Lung (tissue), 12 donors: ENCODE results near the gene MDM4. TPM values are rescaled to one million over a fixed set of nuclear protein-coding genes. Genes with fewer than 3 reads are reported as not detected.
A peak's percentile ranks its signal among the peaks of the same experiment; 100 is the strongest.

Source experiments
- ATAC-seq: fragments of 200-7000 bp; cut with Tn5 transposase; one replicate; pipeline ENCODE4 v1.9.1; 2020; ENCODE audit warnings: moderate number of reproducible peaks; ENCODE audit not compliant: insufficient read depth, low FRiP score
- DNase-seq, 3 donors: peaks; one replicate each; pipeline ENCODE4 v3.0.0-alpha.2; 2013 to 2017
- H3K27ac ChIP-seq, 2 donors: one replicate each; pipeline ENCODE4 v1.5.1; 2013; ENCODE audit warnings: mild to moderate bottlenecking in 2 of 2, moderate library complexity in 2 of 2, control low read depth in 1 of 2, inconsistent platforms in 1 of 2, low read depth in 1 of 2, low read length in 1 of 2
- H3K27me3 ChIP-seq, 3 donors: one replicate each; pipeline ENCODE4 v1.5.1; 2013; ENCODE audit warnings: low read length in 2 of 3; ENCODE audit not compliant: control insufficient read depth in 3 of 3, insufficient read depth in 3 of 3
- H3K36me3 ChIP-seq, 4 donors: one replicate each; pipeline ENCODE4 v1.5.1; 2013; ENCODE audit warnings: low read length in 4 of 4, mild to moderate bottlenecking in 1 of 4, moderate library complexity in 1 of 4; ENCODE audit not compliant: control insufficient read depth in 4 of 4, insufficient read depth in 4 of 4
- H3K4me1 ChIP-seq, 5 donors: one replicate each; pipeline ENCODE4 v1.5.1; 2013; ENCODE audit warnings: low read length in 5 of 5, mild to moderate bottlenecking in 2 of 5, moderate library complexity in 1 of 5; ENCODE audit not compliant: control insufficient read depth in 5 of 5, insufficient read depth in 5 of 5
- H3K4me3 ChIP-seq: one replicate; pipeline ENCODE4 v1.5.1; 2013; ENCODE audit warnings: mild to moderate bottlenecking, control low read depth, moderate library complexity
- H3K9ac ChIP-seq, 2 donors: one replicate each; pipeline ENCODE4 v1.5.1; 2013; ENCODE audit warnings: low read length in 2 of 2, control low read depth in 1 of 2; ENCODE audit not compliant: insufficient read depth in 1 of 2
- H3K9me3 ChIP-seq, 4 donors: one replicate each; pipeline ENCODE4 v1.5.1; 2013; ENCODE audit warnings: low read length in 3 of 4, mild to moderate bottlenecking in 1 of 4, moderate library complexity in 1 of 4; ENCODE audit not compliant: control insufficient read depth in 4 of 4, insufficient read depth in 3 of 4
- WGBS, 2 donors: extraction: QIAGEN DNeasy Blood & Tissue Kit; methylation state at CpG; one replicate each; pipeline ENCODE4 v1.1.7; 2013; 5-methylcytosine and 5-hydroxymethylcytosine counted together
- polyA plus RNA-seq, 2 donors: library from polyadenylated mRNA; stranded (reverse); fragments of 200-250 nt; gene quantifications; one replicate each; pipeline ENCODE4 v1.2.1, GENCODE V29; 2013
- total RNA-seq, 2 donors: library from RNA; depleted of rRNA in 1 of 2; stranded (reverse); fragments of >200 nt in 1 of 2; gene quantifications; one replicate each; pipeline ENCODE4 v1.2.1, GENCODE V29; 2014 to 2021
- TF ChIP-seq, protein P1 (sequence below): IDR thresholded peaks from 2 replicates; pipeline ENCODE4 v1.5.1; 2012; ENCODE audit warnings: mild to moderate bottlenecking; ENCODE audit errors: control extremely low read depth, extremely low read depth
- donor health status: control.
- donor health status: control.
- donor health status: Bipolar disorder and iron deficiency.
- donor health status: healthy.
- donor health status: DM: yes; HTN: yes; CAD: no.

Gene MDM4
- total and polyA plus RNA-seq, 4 donors: 5.6 to 138 (median 38.9) TPM

DNA sequence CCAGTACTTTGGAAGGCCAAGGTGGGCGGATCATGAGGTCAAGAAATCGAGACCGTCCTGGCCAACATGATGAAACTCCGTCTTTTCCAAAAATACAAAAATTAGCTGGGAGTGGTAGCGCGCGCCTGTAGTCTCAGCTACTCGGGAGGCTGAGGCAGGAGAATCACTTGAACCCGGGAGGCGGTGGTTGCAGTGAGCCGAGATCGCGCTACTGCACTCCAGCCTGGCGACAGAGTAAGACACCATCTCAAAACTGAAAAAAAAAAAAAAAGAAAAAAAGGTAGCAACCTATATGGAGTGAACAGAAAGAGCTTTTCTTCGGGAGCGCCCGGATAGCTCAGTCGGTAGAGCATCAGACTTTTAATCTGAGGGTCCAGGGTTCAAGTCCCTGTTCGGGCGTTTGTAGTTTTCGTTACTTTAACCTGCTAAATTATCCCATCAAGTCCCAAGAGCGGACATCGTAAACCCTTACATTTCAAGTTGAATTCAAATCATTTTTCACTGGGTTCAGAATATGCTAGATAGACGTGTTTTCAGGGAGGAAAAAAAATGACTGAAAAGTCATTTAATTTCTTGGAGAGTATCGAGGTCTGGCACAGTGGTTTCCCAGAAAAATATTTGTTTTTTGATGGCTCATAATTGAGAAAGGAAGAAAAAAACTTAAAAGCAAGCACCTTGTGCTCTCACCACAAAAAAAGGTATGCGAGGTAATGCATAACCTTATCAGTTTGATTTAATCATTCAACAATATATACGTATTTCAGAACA lies 9.8 kb upstream of the MDM4 start:
- ATAC-seq (peak; percentile 88), DNase-seq (peak; percentile 85 to 95 (median 91))
- H3K9ac ChIP-seq: peak overlapping the region in 1 of 2 donors; percentile 47
- no peaks in the 10 kb centered on the region for H3K27me3 ChIP-seq
- no peaks in the 10 kb centered on the region for H3K36me3 ChIP-seq
- H3K4me3 ChIP-seq: peak overlapping the region; percentile 35
- TF ChIP-seq, protein P1, sequence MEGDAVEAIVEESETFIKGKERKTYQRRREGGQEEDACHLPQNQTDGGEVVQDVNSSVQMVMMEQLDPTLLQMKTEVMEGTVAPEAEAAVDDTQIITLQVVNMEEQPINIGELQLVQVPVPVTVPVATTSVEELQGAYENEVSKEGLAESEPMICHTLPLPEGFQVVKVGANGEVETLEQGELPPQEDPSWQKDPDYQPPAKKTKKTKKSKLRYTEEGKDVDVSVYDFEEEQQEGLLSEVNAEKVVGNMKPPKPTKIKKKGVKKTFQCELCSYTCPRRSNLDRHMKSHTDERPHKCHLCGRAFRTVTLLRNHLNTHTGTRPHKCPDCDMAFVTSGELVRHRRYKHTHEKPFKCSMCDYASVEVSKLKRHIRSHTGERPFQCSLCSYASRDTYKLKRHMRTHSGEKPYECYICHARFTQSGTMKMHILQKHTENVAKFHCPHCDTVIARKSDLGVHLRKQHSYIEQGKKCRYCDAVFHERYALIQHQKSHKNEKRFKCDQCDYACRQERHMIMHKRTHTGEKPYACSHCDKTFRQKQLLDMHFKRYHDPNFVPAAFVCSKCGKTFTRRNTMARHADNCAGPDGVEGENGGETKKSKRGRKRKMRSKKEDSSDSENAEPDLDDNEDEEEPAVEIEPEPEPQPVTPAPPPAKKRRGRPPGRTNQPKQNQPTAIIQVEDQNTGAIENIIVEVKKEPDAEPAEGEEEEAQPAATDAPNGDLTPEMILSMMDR: no peak
- peak overlapping the region; percentile 33 to 80 for H3K27ac ChIP-seq
- H3K4me1 ChIP-seq: peaks cover 0 to 3% (median 0%) of the 10 kb centered on the region in 5 donors
- 1% methylated on average over 24 to 27 of the region's 27 CpGs for WGBS, 2 donors
- H3K9me3 ChIP-seq: no peaks in the 10 kb centered on the region

DNA sequence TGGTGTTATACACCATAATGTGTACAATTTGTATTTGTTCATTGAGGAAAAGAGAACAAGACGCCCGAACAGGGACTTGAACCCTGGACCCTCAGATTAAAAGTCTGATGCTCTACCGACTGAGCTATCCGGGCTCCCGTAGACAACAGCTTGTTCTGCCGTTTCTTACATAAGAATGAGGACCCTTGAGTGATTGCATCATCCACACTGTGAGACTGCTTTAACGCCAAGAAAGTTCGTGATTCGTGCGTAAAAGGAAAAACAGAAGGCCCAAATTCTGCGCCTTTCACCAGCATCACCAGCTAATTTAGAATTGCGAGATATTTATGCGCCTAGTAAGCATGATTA lies 9.3 kb upstream of the MDM4 start:
- H3K4me3 ChIP-seq: peak overlapping the region; percentile 42
- H3K4me1 ChIP-seq: peaks cover 0 to 3% (median 0%) of the 10 kb centered on the region in 5 donors
- H3K36me3 ChIP-seq: no peaks in the 10 kb centered on the region
- H3K27ac ChIP-seq: peak overlapping the region; percentile 72 to 75
- WGBS, 2 donors: 0% methylated on average over 13 of the region's 13 CpGs
- DNase-seq (peak; percentile 94 to 98 (median 98)), ATAC-seq (peak; percentile 80)
- H3K27me3 ChIP-seq: no peaks in the 10 kb centered on the region
- TF ChIP-seq, protein P1: no peak
- peak overlapping the region; percentile 27 to 94 for H3K9ac ChIP-seq
- no peaks in the 10 kb centered on the region for H3K9me3 ChIP-seq

DNA sequence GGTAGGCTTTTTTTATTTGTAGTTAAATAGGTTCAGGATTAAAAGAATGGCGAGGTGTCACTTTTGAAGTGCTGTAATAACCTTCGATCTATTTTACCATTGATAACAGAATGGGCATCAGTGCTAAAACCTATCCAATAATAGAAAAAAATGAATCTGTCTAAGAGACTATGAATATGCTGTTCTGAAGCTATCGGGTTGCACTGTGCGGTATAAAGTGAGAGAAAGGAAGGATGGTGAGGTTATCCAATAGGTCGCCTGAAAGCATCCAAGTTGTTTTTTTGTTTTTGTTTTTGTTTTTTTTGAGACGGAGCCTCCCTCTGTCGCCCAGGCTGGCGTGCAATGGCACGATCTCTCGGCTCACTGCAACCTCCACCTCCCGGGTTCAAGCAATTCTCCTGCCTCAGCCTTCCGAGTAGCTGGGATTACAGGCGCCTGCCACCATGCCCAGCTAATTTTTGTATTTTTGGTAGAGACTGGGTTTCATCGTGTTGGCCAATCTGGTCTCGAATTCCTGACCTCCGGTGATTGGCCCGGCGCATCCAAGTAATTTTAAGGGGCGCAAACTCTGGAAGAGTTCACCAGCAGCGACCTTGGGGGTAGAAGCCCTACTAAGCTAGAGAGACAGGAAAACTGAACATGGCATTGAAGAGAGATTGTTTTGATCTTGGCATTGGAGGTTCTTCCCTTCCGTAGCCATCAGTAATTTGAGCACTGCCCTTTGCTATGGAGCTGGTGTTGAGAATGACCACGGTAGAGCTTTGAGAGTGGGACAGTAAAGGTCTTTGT lies 8.7 kb upstream of the MDM4 start:
- 2 to 3% methylated on average over 22 of the region's 22 CpGs for WGBS, 2 donors
- ATAC-seq (no peak), DNase-seq (peak; percentile 74 to 80 (median 77))
- peak overlapping the region; percentile 42 for H3K4me3 ChIP-seq
- H3K36me3 ChIP-seq: no peaks in the 10 kb centered on the region
- TF ChIP-seq, protein P1: no peak
- no peaks in the 10 kb centered on the region for H3K27me3 ChIP-seq
- H3K9ac ChIP-seq: peak overlapping the region; percentile 27 to 94
- H3K4me1 ChIP-seq: peaks cover 0 to 3% (median 0%) of the 10 kb centered on the region in 5 donors
- H3K9me3 ChIP-seq: no peaks in the 10 kb centered on the region
- peak overlapping the region; percentile 72 to 88 for H3K27ac ChIP-seq
